Erythroblast (primary cell): ENCODE results near the gene CARNS1.

Experiments
- DNase-seq, 2 experiments: peaks; one replicate each; lab custom pipeline; 2025; lab: John Stamatoyannopoulos, UW
- GATA1 ChIP-seq: IDR thresholded peaks from 2 replicates; pipeline ENCODE4 v1.6.1; 2011; ENCODE audit warnings: low read depth, mild to moderate bottlenecking, control low read depth, low read length, moderate library complexity
- POLR2A ChIP-seq: IDR thresholded peaks from 2 replicates; pipeline ENCODE4 v1.6.1; 2011; ENCODE audit warnings: mild to moderate bottlenecking, low read length

The CARNS1 gene

DNA sequence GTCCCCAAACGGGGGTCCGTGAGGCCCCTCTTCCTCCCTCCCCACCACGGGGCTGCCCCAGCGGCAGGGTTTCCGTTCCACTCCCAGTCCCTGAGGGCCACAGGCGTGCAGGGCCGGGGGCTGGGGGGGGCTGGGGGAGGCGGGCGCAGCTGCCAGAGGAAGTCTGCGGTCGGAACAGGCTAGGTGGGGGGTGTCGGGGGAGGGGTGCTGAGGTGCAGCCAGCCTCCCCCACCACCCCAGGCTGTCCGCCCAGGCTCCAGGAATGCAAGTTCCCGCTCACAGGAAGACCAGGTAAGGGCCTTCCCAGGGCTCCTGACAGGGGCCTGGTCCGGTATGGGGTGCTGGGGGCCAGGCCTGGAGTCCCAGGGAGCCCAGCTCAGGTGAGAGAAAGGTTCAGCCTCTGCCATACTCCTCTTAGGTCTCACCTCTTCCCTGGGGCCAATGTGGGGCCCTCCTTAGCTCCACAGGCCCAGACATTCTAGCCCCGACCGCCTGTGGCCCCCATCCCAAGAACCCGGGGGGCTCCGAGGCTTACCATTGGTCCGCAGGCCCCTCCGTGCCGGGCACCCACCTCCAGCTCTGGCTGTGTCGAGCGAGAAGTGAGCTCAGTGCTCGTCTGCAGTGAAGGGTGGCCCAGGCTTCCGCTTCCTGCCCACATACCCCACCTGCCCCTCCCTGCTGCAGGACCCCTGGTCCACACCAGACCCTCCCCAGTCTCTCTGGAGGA is 21.8 kb downstream of the CARNS1 start, which contains the start of gene PTPRCAP:
TSS of gene PTPRCAP (minus strand) at position 601 of the 727 bp plus-strand sequence. CDS start at position 538, 63 bp downstream.
- no peak for DNase-seq
- TF ChIP-seq GATA1 = no peak
- TF ChIP-seq POLR2A = no peak

DNA sequence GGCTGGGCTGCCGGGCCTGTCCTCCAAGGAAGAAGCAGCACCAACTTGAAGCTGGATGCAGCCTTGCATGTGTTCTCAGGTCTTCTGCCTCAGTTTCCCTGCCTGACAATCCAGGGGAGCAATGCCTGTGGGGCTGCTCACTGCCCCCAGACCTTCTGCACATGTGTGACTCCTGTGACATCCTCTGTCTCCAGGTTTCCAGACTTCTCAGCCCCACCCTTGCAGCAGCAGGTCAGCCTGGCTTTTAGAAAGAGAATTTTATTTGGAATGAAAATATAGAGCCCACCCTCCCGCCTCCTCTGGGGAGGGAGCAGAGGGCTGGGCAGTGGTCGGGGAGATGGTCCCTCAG is 22.3 kb downstream of the CARNS1 start:
- no peak for TF ChIP-seq POLR2A
- TF ChIP-seq GATA1 = no peak

DNA sequence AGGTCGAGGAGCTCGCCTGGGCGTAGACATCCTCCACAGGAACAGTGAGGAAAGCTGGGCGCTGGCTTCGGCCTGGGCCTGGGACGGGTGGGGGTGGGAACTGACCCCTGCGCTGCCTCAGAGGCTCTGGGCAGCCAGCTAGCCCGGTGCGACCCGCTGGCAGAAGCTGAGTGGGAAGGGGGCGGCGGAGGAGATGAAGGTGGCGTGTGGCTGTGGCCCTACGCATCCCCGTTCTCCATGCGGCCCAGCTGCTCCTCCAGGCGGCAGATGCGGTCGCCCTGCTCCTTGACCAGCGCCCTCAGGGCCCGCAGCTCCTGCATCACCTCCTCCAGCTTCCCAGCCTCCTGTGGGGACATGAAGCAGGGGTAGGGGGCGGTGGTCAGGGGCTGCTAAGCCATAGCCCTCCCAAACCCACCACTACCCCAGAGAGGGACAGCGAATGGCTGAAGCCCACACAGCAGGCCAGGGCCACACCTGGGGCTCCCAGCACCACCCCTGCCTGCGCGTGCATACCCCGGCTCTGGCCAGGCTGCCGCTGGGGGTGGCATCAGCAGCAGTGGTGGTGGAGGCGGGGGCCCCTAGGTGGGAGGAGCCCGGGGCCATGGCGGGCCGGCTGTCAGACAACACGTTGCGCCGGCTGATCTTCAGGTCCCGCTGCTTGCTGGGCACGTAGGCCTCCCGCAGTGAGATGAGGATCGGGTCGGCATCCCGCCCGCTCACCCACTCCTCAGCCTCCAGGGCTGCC is 22.9 kb downstream of the CARNS1 start:
- DNase-seq = no peak

More for the DNA sequence above, 22.3 kb downstream of the CARNS1 start:
- no peak for DNase-seq

DNA sequence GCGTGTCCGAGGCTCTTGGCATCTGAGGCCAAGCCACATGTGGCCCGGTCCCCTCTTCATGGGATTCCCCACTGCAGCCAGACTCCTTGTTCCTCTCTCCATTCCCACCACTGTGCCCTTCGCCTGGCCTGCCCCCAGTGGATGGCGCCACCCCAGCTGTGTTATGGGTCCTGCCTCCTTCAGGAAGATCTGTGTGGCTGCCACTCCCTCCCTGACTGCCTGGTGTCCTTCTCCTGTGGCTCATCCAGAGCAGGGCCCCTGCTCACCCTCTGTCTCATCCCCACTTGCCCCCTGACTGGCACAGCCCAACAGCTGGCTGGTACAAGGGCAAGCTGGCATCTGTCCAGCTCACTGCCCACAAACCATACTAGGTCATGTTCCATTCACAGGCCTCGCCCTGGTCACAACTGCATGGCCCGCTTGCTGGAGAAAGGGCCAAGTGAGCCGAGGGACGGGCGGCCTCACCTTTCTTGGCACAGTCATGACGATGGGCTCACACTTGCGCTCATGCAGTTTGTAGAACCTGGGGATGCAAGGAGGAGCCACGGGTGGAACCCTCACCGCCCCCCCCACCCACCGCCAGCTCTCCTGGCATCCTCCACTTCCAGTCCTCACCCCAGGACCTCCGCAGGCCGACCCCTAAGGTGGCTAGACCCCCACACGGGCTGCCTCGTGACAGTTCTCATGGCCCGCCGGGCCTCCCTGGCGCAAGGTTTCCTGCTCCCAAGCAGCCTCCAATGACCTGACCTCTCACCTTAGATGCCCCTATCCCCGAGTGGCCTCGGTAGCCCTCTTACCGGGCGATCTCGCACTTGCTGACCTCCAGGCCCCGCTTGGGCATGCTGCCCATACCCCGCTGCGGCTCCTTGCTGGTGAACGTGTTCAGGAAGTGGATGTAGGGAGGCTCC is 24.1 kb downstream of the CARNS1 start:
- DNase-seq = no peak
- TF ChIP-seq GATA1 (no peak), POLR2A (peak; percentile 20)

More for the DNA sequence above, 22.9 kb downstream of the CARNS1 start:
- TF ChIP-seq POLR2A = no peak
- TF ChIP-seq GATA1 = no peak

DNA sequence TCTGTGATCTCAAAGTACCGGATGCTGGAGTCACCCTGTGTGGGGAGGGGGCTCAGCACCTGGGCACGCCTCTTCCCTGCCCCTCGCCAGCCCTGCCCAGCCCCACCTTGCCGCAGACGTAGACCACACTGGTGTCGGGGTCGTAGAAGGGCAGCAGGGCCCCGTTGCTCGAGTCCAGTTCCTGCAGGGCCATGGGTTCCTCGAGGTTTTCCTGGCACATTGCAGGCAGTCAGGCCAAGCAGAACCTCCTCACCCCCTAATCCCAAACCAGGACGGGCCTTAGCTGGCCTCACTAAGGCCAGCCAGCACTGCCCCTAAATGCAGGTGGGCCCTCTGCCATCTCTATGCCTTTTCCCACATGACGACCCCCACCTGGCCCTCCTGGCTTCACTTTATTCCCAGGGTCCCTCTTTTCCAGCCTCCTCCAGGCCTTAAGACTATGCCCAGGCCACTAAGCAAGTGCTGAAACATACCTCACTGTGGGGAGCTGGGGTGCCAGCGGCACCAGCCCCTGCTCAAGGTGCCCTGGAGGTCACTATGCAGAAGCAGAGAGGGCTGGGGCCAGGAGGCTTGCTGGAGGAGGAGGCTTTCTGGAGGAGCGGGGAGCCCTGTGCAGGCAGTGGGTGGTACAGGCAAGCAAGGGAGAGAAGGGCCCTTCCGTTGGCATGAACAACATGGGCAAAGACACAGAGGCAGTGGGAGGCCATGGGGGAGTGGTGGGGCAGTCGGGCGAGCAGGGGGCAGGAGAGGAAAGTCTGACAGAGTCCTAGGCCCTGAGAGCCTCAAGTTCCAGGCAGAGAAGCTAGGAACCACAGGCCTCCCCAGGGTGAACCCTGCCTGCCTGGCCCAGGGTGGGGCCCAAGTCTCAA is 25.0 kb downstream of the CARNS1 start:
- TF ChIP-seq GATA1 (no peak), POLR2A (no peak)
- no peak for DNase-seq

DNA sequence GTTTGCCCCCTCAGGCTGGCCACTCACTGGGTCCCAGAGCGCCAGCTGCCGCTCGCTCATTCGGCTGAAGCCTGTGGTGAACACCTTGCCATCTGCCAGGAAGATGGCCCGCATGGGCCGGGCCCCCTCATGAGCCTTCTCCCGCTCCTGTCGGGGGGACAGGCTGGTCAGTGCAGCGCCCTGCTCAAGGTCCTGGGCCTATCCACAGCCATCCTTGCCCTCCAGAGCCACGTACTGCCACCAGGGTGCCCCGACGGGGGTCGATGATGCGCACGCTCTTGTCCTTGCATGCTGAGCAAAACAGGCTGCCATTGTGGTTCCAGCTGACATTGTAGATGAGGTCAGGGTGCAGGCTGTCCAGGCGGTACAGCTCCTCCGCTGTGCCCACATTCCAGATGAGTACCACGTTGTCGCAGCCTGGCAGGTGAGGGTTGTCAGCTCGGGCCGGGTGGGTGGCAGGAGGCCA is 25.7 kb downstream of the CARNS1 start:
- no peak for DNase-seq
- no peak for TF ChIP-seq GATA1
- TF ChIP-seq POLR2A = no peak

DNA sequence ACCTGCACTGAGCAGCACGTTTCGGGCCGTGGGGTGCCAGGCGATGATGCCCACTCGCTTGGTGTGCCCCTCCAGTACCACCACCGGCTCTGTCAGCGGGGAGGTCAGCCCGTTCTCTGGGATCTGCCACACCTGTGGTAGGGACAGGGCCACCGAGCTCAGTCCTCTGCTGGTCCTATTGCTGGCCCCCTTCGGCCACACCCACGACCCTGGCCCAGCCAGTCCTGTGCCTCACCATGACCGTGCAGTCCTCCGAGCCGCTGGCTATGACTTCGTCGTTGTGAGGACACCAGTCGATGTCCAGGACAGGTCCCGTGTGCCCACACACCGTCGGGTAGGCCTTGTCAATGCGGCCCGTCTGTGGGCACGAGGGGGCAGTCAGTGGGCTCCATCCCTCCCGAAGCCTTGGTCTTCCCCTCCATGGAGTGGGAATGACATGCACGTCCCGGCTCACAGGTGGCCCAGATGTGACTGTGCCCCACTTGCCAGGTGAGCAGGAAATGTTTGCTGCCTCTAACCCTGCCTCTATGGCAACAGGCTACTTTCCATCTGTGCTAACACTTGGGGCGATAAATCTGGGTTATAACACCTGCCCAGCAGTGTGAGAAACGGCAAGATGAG is 26.4 kb downstream of the CARNS1 start:
- TF ChIP-seq POLR2A (no peak), GATA1 (no peak)
- no peak for DNase-seq

DNA sequence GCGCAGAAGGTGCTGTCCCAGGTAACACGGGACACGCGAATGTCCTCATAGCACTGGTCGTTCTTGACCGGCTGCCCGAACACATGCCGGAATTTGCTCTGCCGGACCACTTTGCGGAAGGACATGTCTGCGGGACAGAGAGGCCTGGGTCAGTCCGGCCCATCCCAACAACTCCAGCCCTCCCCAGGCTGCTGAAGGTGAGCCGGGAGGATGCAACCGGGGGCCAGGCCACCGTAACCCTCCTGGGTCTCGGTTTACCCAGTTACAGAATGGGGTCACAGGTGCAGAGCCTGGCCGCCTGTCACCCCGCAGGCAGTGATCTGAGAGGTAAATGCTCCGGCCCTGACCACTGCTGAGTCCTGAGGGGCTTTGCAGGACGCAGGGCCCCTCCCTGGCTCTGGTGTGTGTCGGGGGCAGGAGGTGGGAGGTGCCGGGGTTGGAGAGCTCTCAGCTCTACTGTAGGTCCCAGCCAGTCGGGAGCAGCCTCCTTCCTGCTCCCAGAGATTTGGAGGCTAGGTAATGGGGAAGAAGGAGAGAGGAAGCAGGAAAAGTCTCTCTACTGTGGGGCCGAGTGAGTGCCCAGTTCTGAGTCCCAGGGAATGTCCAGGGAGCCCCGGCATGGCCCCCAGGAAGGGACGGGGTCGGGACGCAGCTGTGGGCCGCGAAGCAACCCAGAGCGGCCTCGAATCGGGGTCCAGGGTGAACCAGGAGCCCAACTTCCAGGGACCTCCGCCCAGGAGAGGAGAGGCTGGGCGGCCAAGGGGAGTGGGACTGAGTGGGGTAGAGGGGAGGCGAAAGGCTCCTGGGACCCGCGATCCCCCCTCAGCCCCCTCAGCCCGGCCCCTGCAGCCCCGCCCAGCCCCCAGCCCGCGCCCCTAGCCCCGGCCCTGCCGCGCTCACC is 27.3 kb downstream of the CARNS1 start:
- no peak for TF ChIP-seq GATA1
- no peak for TF ChIP-seq POLR2A
- DNase-seq = no peak

DNA sequence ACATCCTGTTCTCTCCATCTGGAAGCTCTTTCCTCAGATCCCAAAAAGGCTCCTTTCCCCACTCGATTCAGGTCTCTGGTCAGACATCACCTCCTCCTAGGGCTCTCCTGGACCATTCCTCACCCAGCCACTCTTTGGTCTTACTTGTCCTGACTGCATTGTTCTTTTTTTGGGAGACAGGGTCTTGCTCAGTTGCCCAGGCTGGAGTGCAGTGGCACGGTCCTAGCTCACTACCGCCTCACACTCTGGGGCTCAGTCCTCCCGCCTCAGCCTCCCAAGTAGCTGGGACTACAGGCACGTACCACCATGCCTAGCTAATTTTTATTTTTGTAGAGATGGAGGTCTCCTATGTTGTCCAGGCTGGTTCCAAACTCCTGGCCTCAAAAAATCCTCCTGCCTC is 30.0 kb downstream of the CARNS1 start:
- no peak for DNase-seq
- TF ChIP-seq GATA1 (no peak), POLR2A (no peak)

DNA sequence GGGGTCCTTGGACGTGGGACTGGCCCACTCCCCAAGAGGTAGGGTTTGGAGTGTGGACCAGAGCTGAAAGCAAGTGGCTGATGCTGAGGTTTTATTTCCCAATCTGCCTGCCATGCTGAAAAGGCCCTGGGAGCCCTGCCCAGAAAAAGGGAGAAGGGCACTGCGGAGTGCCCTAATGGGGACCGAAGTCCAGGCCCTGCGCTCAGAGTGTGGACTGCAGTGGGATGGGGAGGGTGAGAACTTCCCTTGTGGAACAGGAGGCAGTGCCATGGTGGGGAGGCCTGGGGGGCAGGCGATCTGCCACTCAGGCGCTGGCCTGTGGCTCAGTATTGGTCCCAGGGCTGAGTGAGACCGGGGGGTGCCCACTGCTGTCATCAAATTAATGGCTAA is 32.7 kb downstream of the CARNS1 start:
- TF ChIP-seq POLR2A (no peak), GATA1 (no peak)
- no peak for DNase-seq

DNA sequence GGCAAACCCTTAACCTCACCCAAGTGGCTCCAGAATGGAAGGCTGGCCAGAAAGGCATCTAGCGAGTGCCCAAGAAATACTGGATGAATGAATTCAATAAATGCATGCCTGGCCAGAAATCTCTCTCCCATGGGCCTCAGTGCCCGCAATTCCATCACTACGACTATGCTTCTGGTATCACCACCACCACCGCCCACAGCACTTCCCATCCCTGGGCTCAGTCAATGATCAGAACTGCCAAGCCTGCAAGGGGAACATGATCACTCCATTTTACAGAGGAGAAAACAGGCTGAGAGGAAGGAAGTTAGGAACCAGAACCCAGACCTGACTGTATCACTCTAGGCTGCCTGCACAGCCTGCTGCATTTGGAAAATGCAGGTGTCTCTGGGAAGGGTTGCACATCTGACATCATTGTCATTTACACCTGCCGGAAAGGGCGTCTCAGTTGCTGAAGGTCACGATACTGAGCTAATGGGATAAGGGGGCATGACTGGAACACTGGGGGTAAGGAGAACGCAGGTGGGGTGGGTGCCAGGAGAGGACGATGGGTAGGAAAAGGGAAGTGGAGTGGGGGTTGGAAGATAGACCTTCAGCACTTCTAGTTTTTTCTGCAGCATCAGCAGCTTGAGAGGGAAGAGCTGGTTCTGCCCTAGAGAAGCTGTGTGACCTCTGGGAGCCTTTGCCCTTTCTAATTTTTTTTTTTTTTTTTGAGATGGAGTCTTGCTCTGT is 33.8 kb downstream of the CARNS1 start:
- no peak for DNase-seq
- TF ChIP-seq GATA1 (no peak), POLR2A (no peak)
